HepG2 (cell line): ENCODE measurements around the gene EIF1AD. TPM values are rescaled to one million over a fixed set of nuclear protein-coding genes. Genes with fewer than 3 reads are reported as not detected.

Experiments used
- ATAC-seq: fragments of 200-7000 bp; cut with Tn5 transposase; 3 replicates; pipeline ENCODE4 v1.9.1; 2020; ENCODE audit warnings: mild to moderate bottlenecking, moderate library complexity
- BruUV-seq: library from RNA; stranded (reverse); fragments of 400-500 nt; replicated peaks from 2 replicates; lab custom pipeline; 2021; lab: Mats Ljungman, UMichigan
- CTCF ChIA-PET: fragments of 300-600 bp; formaldehyde crosslinking; extraction: SDS; loops from one replicate; lab custom pipeline; 2021; ENCODE audit warnings: low total read pairs, inconsistent platforms, low intra/inter-chr PET ratio; lab: Yijun Ruan, JAX
- POLR2A ChIA-PET: fragments of 350-600 bp; sonication (Branson Sonifier 250); formaldehyde crosslinking; loops from one replicate; lab custom pipeline; 2020; ENCODE audit warnings: antibody characterized with exemption, inconsistent platforms; lab: Yijun Ruan, JAX
- DNase-seq: peaks from one replicate; pipeline ENCODE4 v3.0.0-alpha.2; 2015; ENCODE audit warnings: low spot score
- FAIRE-seq: peaks from 3 replicates; lab custom pipeline; 2011; peaks lifted over from hg19 to GRCh38; lab: Jason Lieb, UNC
- H2AFZ ChIP-seq: one replicate; pipeline ENCODE4 v1.6.1; 2011; ENCODE audit warnings: low read length, inconsistent platforms
- H3K27ac ChIP-seq: fragments of 300-600 bp; 3 replicates; pipeline ENCODE4 v1.8.0; 2011; ENCODE audit warnings: mixed run types, mild to moderate bottlenecking, mixed read lengths, low read length, inconsistent platforms; ENCODE audit not compliant: insufficient read depth; ENCODE audit errors: extremely low read length
- H3K27me3 ChIP-seq, 2 experiments: fragments of 200-600 bp in 1 of 2; 2 replicates in 1 of 2; 3 replicates in 1 of 2; pipeline versions ENCODE4 v1.6.0 to v1.8.0; 2011; ENCODE audit warnings: low read length in 2 of 2, mild to moderate bottlenecking in 2 of 2, moderate library complexity in 2 of 2, inconsistent platforms in 1 of 2; ENCODE audit not compliant: insufficient read depth in 2 of 2, control insufficient read depth in 1 of 2
- H3K36me3 ChIP-seq, 2 experiments: fragments of 200-600 bp in 1 of 2; replicated peaks in 1 of 2; 2 replicates in 1 of 2; 3 replicates in 1 of 2; pipeline versions ENCODE4 v1.5.1 to v1.8.0; 2011; ENCODE audit warnings: low read length in 2 of 2, inconsistent platforms in 1 of 2; ENCODE audit not compliant: insufficient read depth in 2 of 2, control insufficient read depth in 1 of 2
- H3K4me1 ChIP-seq: 2 replicates; pipeline ENCODE4 v1.5.1; 2012; ENCODE audit warnings: low read length, inconsistent platforms; ENCODE audit not compliant: insufficient read depth
- H3K4me2 ChIP-seq: 2 replicates; pipeline ENCODE4 v1.6.0; 2011; ENCODE audit warnings: low read depth, low read length, inconsistent platforms
- H3K4me3 ChIP-seq, 3 experiments: fragments of 200-600 bp in 1 of 3; sonication (generic), shearing (Covaris generic) in 1 of 3; replicated peaks in 1 of 3; 2 replicates each; pipeline ENCODE4 v1.5.1; 2011 to 2016; ENCODE audit warnings: low read length in 3 of 3, inconsistent platforms in 2 of 3, low read depth in 2 of 3, mild to moderate bottlenecking in 2 of 3, control low read depth in 1 of 3, mixed read lengths in 1 of 3; ENCODE audit not compliant: insufficient read depth in 1 of 3
- H3K79me2 ChIP-seq: one replicate; pipeline ENCODE4 v1.6.1; 2011; ENCODE audit warnings: low read length, inconsistent platforms; ENCODE audit not compliant: insufficient read depth
- H3K9ac ChIP-seq: 2 replicates; pipeline ENCODE4 v1.6.0; 2011; ENCODE audit warnings: mild to moderate bottlenecking, low read depth, low read length, inconsistent platforms; ENCODE audit not compliant: insufficient read depth
- H3K9me3 ChIP-seq: 2 replicates; pipeline ENCODE4 v1.5.1; 2012; ENCODE audit warnings: mild to moderate bottlenecking, low read length
- H4K20me1 ChIP-seq: 2 replicates; pipeline ENCODE4 v1.6.0; 2011; ENCODE audit warnings: inconsistent platforms, mild to moderate bottlenecking, low read length, moderate library complexity; ENCODE audit not compliant: insufficient read depth
- ATM ChIP-seq: fragments of 450-650 bp; IDR thresholded peaks from 2 replicates; pipeline ENCODE4 v1.7.1; 2017; ENCODE audit warnings: mild to moderate bottlenecking, borderline replicate concordance
- GABPA ChIP-seq, 2 experiments: IDR thresholded peaks; 2 replicates each; pipeline ENCODE4 v1.6.1; 2011 to 2016; ENCODE audit warnings: low read depth in 2 of 2, low read length in 1 of 2, missing biosample characterization in 1 of 2, missing genetic modification characterization in 1 of 2
- ISX ChIP-seq: sonication (generic); formaldehyde crosslinking; conservative IDR thresholded peaks from 2 replicates; pipeline ENCODE4 v1.5.0; 2020; ENCODE audit warnings: missing genetic modification reagents
- NFYC ChIP-seq: IDR thresholded peaks from 2 replicates; pipeline ENCODE4 v1.6.1; 2016; ENCODE audit warnings: missing genetic modification reagents, missing compliant biosample characterization
- PBX2 ChIP-seq: IDR thresholded peaks from 2 replicates; pipeline ENCODE4 v1.6.1; 2016; ENCODE audit warnings: control low read depth
- POGK ChIP-seq: sonication (generic); formaldehyde crosslinking; conservative IDR thresholded peaks from 2 replicates; pipeline ENCODE4 v1.8.0; 2022; ENCODE audit warnings: mild to moderate bottlenecking, moderate library complexity, missing genetic modification reagents
- RFX5 ChIP-seq: IDR thresholded peaks from 2 replicates; pipeline ENCODE4 v1.6.1; 2011; ENCODE audit warnings: low read depth, low read length, improper control_type of control experiment
- SMARCC2 ChIP-seq: fragments of 450-650 bp; IDR thresholded peaks from 2 replicates; pipeline ENCODE4 v1.6.1; 2017; ENCODE audit warnings: antibody characterized with exemption, mild to moderate bottlenecking
- YEATS4 ChIP-seq: sonication (generic); formaldehyde crosslinking; IDR thresholded peaks from 2 replicates; pipeline ENCODE4 v1.4.0; 2020; ENCODE audit warnings: missing genetic modification reagents, borderline replicate concordance
- ZNF296 ChIP-seq: sonication (generic); formaldehyde crosslinking; conservative IDR thresholded peaks from 2 replicates; pipeline ENCODE4 v1.5.0; 2020; ENCODE audit warnings: mild to moderate bottlenecking, missing genetic modification reagents
- ZNF550 ChIP-seq: sonication (generic); formaldehyde crosslinking; IDR thresholded peaks from 2 replicates; pipeline ENCODE4 v1.4.0; 2020; ENCODE audit warnings: mild to moderate bottlenecking, missing genetic modification reagents, borderline replicate concordance
- ZNF710 ChIP-seq: sonication (generic); formaldehyde crosslinking; IDR thresholded peaks from 2 replicates; pipeline ENCODE4 v1.5.0; 2020; ENCODE audit warnings: mild to moderate bottlenecking, missing genetic modification reagents, borderline replicate concordance
- ZNF747 ChIP-seq: sonication (generic); formaldehyde crosslinking; IDR thresholded peaks from 2 replicates; pipeline ENCODE4 v1.8.1; 2023; ENCODE audit warnings: missing genetic modification reagents, mild to moderate bottlenecking, borderline replicate concordance
- WGBS: methylation state at CpG from one replicate; pipeline ENCODE4 v1.1.6; 2017; ENCODE audit warnings: low lambda C conversion rate; 5-methylcytosine and 5-hydroxymethylcytosine counted together
- in situ Hi-C: cut with HindIII; loops from 2 replicates; pipeline ENCODE4 v1.10.0; 2017; ENCODE audit warnings: low pct_unique_long_range_greater_than_20kb; ENCODE audit not compliant: extremely low pct_ligation_motif_present
- intact Hi-C: fragments of 100-400 bp; cut with micrococcal nuclease; formaldehyde crosslinking; loops from one replicate; pipeline ENCODE4 v1.10.0; 2022; ENCODE audit not compliant: unreplicated experiment
- polyA plus RNA-seq, 8 experiments: library from polyadenylated mRNA; depleted of rRNA in 3 of 8; stranded (reverse) in 7 of 8; unstranded in 1 of 8; fragments of >200 nt; fragmentation: Illumina TruSeq in 4 of 8; extraction: Trizol in 4 of 8; gene quantifications; 2 replicates each; pipeline versions ENCODE4 v1.2.1 to v1.2.3, GENCODE V29; 2011 to 2016; ENCODE audit warnings: low read depth in 4 of 8, missing spikeins in 1 of 8, mixed read lengths in 1 of 8; ENCODE audit not compliant: insufficient read depth in 1 of 8
- total RNA-seq, 5 experiments: library from RNA; depleted of rRNA; stranded (reverse); fragments of >200 nt; fragmentation: Illumina TruSeq; extraction: Trizol; gene quantifications; 2 replicates each; pipeline ENCODE4 v1.2.3, GENCODE V29; 2016; ENCODE audit warnings: low read depth in 1 of 5
- TF ChIP-seq, protein P1 (sequence below): sonication (generic); formaldehyde crosslinking; IDR thresholded peaks from 2 replicates; pipeline ENCODE4 v1.4.0; 2020; ENCODE audit warnings: missing genetic modification reagents, borderline replicate concordance

EIF1AD gene
- total and polyA plus RNA-seq, 2 of the 13 experiments (the other 11 are each of a cell fraction or from before 2014, with no cell fraction given): 18.2 to 30.8 TPM

- Histone ChIP-seq H3K4me2 (peak overlapping the region; percentile 96), H3K79me2 (peaks cover 24% of the 10 kb centered on the region), H3K9me3 (no peaks in the 10 kb centered on the region), H3K4me1 (peaks cover 43% of the 10 kb centered on the region), H3K27ac (peak overlapping the region; percentile 79), H3K36me3 (peaks cover 7 to 12% of the 10 kb centered on the region in 2 experiments), H2AFZ (peak overlapping the region; percentile 43), H3K9ac (peak overlapping the region; percentile 82), H3K27me3 (peaks cover 0 to 36% of the 10 kb centered on the region in 2 experiments; a peak in 4 of 5 replicates), H3K4me3 (peak overlapping the region; percentile 69 to 93 (median 78)), H4K20me1 (no peaks in the 10 kb centered on the region)
- no TSS peak for BruUV-seq
- intact Hi-C loops (no loop called here), in situ Hi-C loops (no loop called here)
- ATAC-seq: no peak
- WGBS: 41% methylated on average over 5 of the region's 5 CpGs
- peak; percentile 36 for FAIRE-seq
- CTCF ChIA-PET: no interaction called here
- POLR2A ChIA-PET: interaction anchor here (1.2 to 4.8 kb wide), 5 partner anchors 11 to 65 kb away, joined by 3 to 40 read pairs (median 7); partner anchors contain the start of genes BANF1, EIF1AD and PACS1
- DNase-seq: no peak
- no peak for TF ChIP-seq NFYC (CRISPR knock-in tag)
- no peak for TF ChIP-seq ISX (CRISPR knock-in tag)
- no peak for TF ChIP-seq PBX2 (CRISPR knock-in tag)
- TF ChIP-seq ZNF747 (CRISPR knock-in tag): no peak
- no peak for TF ChIP-seq ZNF710 (CRISPR knock-in tag)
- TF ChIP-seq, protein P1, sequence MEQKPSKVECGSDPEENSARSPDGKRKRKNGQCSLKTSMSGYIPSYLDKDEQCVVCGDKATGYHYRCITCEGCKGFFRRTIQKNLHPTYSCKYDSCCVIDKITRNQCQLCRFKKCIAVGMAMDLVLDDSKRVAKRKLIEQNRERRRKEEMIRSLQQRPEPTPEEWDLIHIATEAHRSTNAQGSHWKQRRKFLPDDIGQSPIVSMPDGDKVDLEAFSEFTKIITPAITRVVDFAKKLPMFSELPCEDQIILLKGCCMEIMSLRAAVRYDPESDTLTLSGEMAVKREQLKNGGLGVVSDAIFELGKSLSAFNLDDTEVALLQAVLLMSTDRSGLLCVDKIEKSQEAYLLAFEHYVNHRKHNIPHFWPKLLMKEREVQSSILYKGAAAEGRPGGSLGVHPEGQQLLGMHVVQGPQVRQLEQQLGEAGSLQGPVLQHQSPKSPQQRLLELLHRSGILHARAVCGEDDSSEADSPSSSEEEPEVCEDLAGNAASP (CRISPR knock-in tag): peak; percentile 16; the same call in 1 of the 2 replicates
- TF ChIP-seq ATM: no peak
- TF ChIP-seq ZNF296 (CRISPR knock-in tag): no peak
- TF ChIP-seq GABPA (IDR thresholded peaks at IDR 0.05; ENCODE audit: low read depth, low read length): no peak
- TF ChIP-seq GABPA (CRISPR knock-in tag; IDR thresholded peaks at IDR 0.05; ENCODE audit: low read depth): no peak; the same call in 1 of the 2 replicates
- TF ChIP-seq YEATS4 (CRISPR knock-in tag): no peak
- TF ChIP-seq SMARCC2: no peak
- TF ChIP-seq RFX5: no peak
- TF ChIP-seq ZNF550 (CRISPR knock-in tag): no peak
- no peak for TF ChIP-seq POGK (CRISPR knock-in tag)
Measured at GRCh38 chr11:66050581-66051231, 48.7 kb upstream of the EIF1AD start.
